HG02840 (cell line): Measurements from ENCODE around the gene CILP.

ENCODE experiments used
- ATAC-seq: cut with Tn5 transposase; IDR thresholded peaks from one replicate; pipeline ENCODE4 v1.9.1; 2021; ENCODE audit warnings: mild to moderate bottlenecking, moderate library complexity, moderate number of reproducible peaks; ENCODE audit not compliant: unreplicated experiment, low FRiP score

CILP gene

GRCh38 chr15:65223996-65224395 lies 12.7 kb upstream of the CILP start:
- no peak for ATAC-seq

- ATAC-seq, result no peak
Measured at GRCh38 chr15:65222891-65223290, 11.6 kb upstream of the CILP start.

GRCh38 chr15:65221697-65222096 lies 10.4 kb upstream of the CILP start:
- no peak for ATAC-seq

- no peak for ATAC-seq
Measured at GRCh38 chr15:65219137-65219536, 7.9 kb upstream of the CILP start.

- no peak for ATAC-seq
Measured at GRCh38 chr15:65217526-65218482, 6.5 kb upstream of the CILP start.

- ATAC-seq, result no peak
Measured at GRCh38 chr15:65215496-65215895, 4.2 kb upstream of the CILP start.

GRCh38 chr15:65214010-65214409 lies 2.7 kb upstream of the CILP start:
- no peak for ATAC-seq

- ATAC-seq, result no peak
Measured at GRCh38 chr15:65213241-65213640, 2.0 kb upstream of the CILP start.

GRCh38 chr15:65212097-65212496 lies 824 bp upstream of the CILP start:
- ATAC-seq, result no peak

GRCh38 chr15:65211482-65211982 lies 259 bp upstream of the CILP start:
- no peak for ATAC-seq

GRCh38 chr15:65209701-65210643 lies 1.3 kb downstream of the CILP start:
- no peak for ATAC-seq

GRCh38 chr15:65208647-65209046 lies 2.6 kb downstream of the CILP start:
- no peak for ATAC-seq

GRCh38 chr15:65207280-65207840 lies 3.9 kb downstream of the CILP start:
- no peak for ATAC-seq

GRCh38 chr15:65206750-65207149 lies 4.5 kb downstream of the CILP start:
- ATAC-seq, result no peak

GRCh38 chr15:65204931-65205660 lies 6.2 kb downstream of the CILP start:
- ATAC-seq, result no peak

GRCh38 chr15:65204236-65204930 lies 6.9 kb downstream of the CILP start:
- no peak for ATAC-seq

GRCh38 chr15:65201918-65202317 lies 9.4 kb downstream of the CILP start:
- ATAC-seq, result no peak

GRCh38 chr15:65198571-65198970 lies 12.7 kb downstream of the CILP start:
- no peak for ATAC-seq

GRCh38 chr15:65197337-65197645 lies 14.0 kb downstream of the CILP start:
- ATAC-seq, result no peak
